Erythroblast (primary cell): ENCODE measurements around the gene USP12.

Experiments
- DNase-seq, 2 experiments: peaks; one replicate each; lab custom pipeline; 2025; lab: John Stamatoyannopoulos, UW
- GATA1 ChIP-seq: IDR thresholded peaks from 2 replicates; pipeline ENCODE4 v1.6.1; 2011; ENCODE audit warnings: low read depth, mild to moderate bottlenecking, control low read depth, low read length, moderate library complexity
- POLR2A ChIP-seq: IDR thresholded peaks from 2 replicates; pipeline ENCODE4 v1.6.1; 2011; ENCODE audit warnings: mild to moderate bottlenecking, low read length

The USP12 gene

DNA sequence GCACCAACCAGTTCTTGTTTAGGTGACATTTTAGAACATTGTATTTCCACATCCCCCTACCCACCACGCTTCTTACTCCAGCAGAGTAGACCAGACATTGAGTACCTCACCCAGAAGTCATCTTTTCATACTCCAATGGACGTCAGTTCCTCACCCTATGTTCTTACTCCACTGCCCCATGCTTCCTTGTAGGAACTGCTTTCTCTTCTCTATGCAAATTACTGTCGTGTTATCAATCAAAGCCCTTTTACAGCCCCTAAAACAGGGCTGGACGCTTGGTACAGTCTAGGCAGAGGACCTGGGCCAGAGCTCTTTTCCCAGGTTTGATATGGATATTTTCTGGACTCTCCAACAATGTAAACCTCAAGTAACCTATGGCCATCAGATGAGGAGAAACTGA lies 58.2 kb downstream of the USP12 start:
- no peak for DNase-seq
- TF ChIP-seq GATA1, result no peak
- no peak for TF ChIP-seq POLR2A

DNA sequence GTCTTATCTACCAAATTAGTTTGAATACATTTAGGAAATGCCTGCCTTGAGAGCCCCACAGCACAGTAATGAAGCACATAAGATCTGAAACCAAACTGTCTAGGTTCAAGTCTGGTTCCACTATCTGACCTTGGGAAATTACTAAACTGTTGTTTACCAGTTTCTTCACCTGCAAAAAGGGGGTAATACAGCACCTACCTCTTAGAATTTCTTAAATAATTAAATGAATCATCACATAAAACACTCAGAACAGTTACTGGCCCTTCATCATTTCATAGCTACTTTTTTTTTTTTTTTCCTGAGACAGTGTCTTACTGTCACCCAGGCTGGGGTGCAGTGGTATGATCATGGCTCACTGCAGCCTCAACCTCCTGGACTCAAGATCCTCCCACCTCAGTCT lies 59.6 kb downstream of the USP12 start:
- TF ChIP-seq GATA1, result no peak
- TF ChIP-seq POLR2A, result no peak
- no peak for DNase-seq

DNA sequence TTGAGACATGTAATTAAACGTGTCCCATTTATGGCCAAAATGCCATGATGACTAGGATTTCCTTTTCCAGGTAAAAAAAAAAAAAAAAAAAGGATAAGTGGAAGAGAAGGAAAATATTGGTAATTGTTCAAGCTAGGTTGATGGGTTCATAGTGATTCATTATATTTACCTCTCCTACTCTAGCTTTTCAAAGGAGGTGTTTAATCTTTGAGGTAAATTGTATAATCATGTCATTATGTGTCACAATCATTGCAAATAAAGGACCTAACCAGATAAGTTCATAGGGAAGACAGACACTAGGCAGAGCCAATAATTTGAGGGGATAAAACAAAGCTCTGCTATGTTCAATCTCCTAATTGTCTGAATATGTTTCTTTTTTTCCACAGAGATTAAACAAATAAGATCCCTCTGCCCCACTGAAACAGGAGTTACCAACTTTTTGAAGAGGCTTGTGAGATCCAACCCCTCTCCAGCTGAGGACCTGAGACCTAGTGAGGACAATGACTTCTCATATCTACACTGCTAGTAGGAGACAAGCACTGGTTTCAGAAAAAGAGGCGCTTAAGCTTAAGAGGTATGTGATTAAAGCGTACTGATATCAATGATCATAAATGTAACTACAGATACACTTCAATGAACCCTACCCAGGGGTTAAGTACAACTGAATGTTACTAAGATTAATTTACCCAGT lies 61.4 kb downstream of the USP12 start:
- DNase-seq, result no peak
- TF ChIP-seq GATA1 (no peak), POLR2A (no peak)

DNA sequence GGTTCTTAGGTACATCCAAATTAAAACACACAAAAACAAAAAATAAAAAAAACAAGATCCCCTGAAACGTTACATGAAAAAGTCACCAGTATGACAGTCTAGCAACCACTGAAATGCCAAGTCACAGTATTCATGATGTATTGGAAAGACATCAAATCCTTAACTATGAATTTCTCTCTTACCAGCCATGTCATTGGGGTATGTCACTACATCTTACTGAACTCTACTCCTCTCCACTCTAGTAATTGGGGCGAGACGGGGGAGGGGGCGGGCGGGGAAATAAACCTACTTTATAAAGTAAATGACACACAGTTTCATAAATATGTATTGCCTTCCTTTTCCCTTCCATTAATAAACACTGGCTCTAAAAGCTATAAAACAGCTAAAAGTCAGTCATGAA lies 65.5 kb downstream of the USP12 start:
- TF ChIP-seq GATA1 (no peak), POLR2A (no peak)
- DNase-seq, result peak in 1 of 2 experiments; percentile 30

DNA sequence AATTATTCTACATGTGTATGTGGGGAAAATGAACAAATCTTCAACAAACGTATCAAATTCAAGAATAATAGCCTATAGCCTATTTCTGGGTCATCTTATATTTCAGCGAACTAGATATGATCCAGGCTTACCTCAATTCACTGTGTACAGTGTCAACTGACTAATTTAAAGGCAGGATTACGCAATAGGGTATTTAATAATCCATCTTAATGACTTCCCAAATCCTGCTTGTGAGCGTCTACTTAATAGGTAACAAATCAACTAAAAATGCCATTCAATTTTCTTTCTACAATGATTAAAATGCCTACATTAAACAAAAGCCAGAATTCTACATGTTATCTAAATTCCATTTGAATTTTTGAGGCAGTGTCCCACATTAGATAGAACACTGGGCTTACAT lies 67.0 kb downstream of the USP12 start:
- no peak for TF ChIP-seq POLR2A
- no peak for TF ChIP-seq GATA1
- DNase-seq, result no peak

DNA sequence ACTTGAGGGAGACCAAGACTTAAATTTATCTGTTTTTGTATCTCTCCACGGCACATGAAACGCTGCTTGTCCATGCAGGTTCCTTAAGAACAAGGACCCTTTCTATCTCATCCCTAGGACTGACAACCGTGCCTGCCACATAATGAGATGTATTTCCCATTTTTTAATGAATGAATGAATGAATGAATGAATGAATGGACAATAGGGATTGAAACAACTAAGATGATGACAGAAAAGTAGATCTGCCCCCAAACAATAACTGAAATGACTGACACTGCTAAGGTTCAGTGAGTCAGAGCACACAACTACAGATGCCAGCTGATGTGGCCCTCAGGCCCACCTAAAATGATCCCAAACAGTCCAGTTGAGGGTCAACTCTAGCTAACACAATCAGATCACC lies 69.8 kb downstream of the USP12 start:
- no peak for TF ChIP-seq GATA1
- no peak for TF ChIP-seq POLR2A
- no peak for DNase-seq

DNA sequence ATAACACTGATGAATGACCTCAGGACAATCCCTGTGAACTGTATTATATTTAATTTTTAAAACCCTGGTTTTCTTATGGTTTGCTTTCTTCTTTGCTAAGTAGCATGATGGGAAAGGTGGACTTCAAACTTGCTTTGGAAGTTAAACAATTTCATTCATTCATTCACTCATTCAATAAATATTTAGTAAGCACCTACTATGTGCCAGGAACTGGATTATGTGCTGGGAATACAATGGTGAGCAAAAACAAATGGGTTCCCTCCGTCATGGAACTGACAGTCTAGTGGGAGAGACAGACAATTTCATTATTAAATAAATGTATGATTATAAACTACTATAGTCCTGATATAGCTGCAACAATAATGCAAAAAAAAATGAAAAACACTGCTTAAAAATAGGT lies 70.3 kb downstream of the USP12 start:
- TF ChIP-seq POLR2A, result no peak
- TF ChIP-seq GATA1, result no peak
- DNase-seq, result no peak

- TF ChIP-seq POLR2A (no peak), GATA1 (no peak)
- no peak for DNase-seq
These were observed 73.9 kb downstream of the USP12 start for GRCh38 chr13:27097691-27098090.

DNA sequence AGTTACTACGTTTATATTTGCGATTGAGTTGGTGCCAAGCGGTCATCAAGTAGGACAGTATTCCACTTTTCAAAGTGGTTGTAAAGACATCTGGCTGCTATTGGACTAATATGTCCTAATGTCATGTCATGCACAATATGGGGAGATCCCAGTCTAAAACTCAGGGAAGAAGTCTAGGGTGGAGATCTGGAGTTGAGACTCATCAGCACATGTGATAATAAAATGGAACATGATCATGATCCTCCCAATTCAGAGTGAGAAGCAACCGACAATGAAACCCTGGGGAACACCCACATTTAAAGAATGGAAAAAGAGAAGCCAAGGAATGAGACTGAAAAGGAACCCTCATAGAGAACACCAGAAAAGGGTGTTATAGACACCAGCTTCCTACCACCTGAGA lies 80.2 kb downstream of the USP12 start:
- DNase-seq, result no peak
- TF ChIP-seq POLR2A (no peak), GATA1 (no peak)

DNA sequence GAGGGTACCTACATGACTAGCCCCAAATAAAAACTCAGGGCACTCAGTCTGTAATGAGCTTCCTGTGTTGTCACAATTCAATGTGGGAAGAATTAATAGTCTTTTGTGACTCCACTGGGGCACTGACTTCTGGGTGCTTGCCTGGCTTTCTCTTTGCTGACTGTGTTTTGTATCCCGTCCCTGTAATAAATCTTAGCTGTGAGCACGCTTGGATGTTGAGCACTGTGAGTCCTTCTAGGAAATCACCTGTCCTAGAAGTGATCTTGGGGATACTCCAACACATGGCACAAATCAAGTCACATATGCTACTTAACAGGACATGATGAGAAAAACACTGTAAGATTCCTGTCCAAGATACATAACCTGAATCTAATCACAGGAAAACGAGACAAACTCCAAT lies 83.0 kb downstream of the USP12 start:
- TF ChIP-seq POLR2A (no peak), GATA1 (no peak)
- DNase-seq, result no peak

- DNase-seq, result no peak
- TF ChIP-seq POLR2A, result no peak
- no peak for TF ChIP-seq GATA1
These were observed 84.9 kb downstream of the USP12 start for GRCh38 chr13:27086599-27087265.

DNA sequence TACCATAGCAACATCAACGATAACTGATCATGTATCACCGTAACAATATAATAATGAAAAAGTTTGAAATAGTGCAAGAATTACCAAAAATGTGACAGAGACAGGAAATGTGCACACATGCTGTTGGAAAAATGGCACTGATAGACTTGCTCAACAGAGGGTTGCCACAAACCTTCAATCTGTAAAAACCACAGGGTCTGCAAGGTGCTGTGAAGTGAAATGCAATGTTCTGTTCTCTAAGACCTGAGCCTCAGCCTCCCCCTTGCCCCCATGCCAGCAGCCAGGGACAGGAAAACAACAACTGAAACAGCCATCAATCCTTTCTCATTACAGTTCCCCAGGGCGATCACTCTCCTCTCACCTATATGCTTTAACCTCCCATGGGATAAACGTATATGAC lies 88.4 kb downstream of the USP12 start:
- no peak for TF ChIP-seq POLR2A
- no peak for TF ChIP-seq GATA1
- no peak for DNase-seq

GRCh38 chr13:27081893-27082679 lies 89.5 kb downstream of the USP12 start:
- DNase-seq, result peak; percentile 24 to 42
- TF ChIP-seq GATA1 (no peak), POLR2A (no peak)

- no peak for TF ChIP-seq POLR2A
- no peak for TF ChIP-seq GATA1
- no peak for DNase-seq
These were observed 91.3 kb downstream of the USP12 start for GRCh38 chr13:27080018-27080948.
